ENCODE results near the gene SNCB.

Gene SNCB

GRCh38 chr5:176629853-176630680 lies at the start of gene SNCB, which contains the start of gene EIF4E1B:
Gene SNCB, minus strand, starts transcription at chr5:176630534. Its CDS starts 880 bp downstream, at chr5:176629654.
Gene EIF4E1B, plus strand, starts transcription at chr5:176630675. Its CDS starts 12,113 bp downstream, at chr5:176642788.
- peak; percentile 53 for DNase-seq (ENCODE audit: low read depth)

DNA sequence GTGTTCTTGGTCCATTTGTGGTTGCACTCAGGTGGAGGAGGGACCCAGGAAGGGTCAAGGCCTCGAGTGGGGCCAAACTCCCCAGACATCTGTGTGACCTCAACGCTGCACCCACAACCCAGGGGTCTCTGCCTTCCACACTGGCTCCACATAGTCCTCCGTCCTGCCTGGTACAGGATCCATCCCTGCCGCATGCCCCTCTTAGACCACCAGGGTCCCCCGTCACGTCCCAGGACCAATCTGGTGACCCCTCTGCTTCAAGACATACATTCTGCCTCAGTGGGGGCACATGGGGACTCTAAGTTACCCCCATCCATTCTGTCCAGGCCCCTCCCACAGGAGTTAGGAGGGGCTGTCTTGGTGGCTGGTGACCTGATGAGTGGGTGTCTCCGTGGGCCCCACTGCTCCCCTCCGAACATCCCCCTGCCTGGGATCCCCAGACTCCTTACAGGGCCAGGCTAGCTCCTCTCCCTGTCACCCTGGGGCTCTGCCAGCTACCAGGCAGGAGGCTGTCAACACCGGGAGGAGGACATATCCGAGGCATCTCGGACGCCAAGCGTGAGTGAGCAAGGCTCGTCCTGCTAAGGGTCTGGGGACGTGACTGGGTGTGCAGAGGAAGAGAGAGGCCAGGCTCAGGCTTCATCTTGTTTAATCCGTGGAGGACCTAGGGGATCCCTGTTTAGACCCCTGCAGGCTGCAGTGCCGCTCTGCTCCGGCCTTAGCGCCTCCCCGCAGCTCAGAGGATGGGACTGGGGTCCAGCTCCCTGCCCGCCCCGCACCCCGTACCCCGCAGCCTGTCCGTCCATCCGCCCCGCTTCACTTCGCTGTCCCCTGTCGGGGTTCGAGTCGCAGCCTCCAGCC lies 49.3 kb upstream of the SNCB start:
- DNase-seq (ENCODE audit: low read depth) = no peak

- DNase-seq (ENCODE audit: low read depth) = no peak
These were observed 48.2 kb upstream of the SNCB start for GRCh38 chr5:176678584-176678983.

DNA sequence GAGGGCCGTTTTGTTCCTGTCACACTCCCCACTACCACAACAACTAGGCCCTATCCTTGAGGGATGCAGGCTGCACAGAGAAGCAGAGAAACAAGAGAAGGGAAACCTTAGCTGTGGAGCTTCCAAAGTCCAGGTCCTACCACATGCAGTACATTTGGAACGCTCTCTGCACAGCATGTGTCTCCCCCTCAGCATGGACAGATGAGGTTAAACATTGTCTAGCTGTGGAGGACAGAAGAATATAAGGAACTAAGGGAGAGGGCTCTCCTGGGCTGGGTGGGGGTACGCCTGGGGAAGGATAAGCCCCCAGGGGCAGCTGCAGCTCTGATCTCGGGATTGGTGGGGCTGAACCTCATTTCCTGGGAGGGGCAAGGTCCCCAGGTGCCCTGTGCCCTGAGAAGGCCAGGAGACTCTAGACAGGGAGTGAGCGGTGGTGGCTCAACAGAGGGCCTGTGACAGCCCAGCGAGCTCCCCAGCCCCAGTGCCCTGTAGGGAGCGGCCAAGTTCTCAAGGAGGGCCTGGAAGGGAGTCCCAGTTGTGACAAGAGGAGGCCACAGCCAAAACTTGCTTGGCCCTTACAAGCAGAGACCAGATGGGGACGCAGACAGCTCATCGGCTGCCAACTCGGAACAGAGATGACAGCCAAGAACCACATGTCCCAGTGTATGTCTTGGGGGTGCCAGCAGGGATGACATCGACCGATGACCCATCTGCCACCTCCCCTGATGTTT lies 47.0 kb upstream of the SNCB start:
- DNase-seq (ENCODE audit: low read depth) = no peak

DNA sequence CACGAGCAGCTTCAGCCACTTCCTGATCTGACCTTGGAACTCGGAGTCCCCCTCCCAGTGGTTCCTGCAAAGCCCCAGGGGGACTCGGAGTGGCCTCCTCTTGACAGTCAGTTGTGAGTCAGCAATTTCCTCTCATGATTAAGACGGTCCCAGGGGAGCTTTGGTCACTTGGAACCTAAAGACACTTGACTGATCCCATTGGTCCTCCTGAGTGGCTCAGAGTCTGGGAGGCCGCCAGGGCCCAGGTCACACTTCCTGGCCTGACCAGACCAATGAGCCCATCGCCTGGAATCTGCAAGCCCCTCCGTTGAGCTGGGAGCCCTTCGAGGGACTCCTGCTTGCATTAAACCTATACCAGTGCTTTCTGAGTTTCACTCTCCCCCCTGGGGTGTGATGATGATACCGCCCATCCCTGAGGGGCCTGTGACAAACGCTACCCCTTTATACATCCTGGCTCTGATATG lies 46.1 kb upstream of the SNCB start:
- no peak for DNase-seq (ENCODE audit: low read depth)

DNA sequence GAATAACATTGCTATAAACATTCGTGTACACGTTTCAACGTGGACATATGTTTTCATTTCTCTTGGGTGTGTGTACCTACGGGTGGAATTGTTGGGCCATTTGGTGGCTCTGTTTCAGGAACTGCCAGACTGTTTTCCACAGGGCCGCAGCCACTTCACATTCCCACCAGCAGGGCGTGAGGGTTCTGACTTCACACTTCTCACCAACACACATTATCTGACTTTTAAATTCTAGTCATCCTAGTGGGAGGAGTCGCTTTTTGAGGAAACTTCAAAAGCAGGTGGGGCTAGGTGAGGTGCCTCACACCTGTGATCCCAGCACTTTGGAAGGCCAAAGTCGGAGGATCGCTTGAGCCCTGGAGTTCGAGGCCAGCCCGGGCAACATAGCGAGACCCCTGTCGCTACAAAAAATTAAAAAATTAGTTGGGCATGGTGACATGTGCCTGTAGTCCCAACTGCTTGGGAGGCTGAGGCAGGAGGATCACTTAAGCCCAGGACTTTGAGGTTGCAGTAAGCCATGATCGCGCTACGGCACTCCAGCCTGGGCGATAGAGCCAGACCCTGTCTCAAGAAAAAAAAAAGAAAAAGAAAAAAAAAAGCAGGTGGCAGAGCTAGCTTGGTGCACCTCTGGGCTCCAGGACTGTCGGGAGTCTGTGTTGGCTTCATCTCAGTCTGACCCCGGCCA lies 45.5 kb upstream of the SNCB start:
- DNase-seq (ENCODE audit: low read depth) = peak; percentile 39

DNA sequence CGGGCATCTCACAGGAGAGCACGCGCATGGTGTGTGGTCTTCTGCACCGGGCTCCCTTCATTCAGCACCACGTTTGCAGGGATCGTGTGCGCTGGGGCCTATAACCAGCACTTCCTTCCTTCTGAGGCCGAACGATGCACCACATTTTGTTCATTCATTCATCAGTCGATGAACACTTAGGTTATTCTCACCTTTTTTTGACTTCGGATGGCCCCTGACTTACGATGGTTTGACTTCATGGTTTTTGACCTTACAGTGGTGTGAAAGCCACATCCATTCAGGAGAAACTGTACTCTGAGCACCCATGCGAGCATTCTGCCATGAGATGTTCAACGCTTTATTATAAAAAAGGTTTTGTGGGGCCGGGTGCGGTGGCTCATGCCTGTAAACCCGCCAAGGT lies 44.5 kb upstream of the SNCB start:
- DNase-seq (ENCODE audit: low read depth) = no peak

GRCh38 chr5:176673651-176674583 lies 43.6 kb upstream of the SNCB start:
- no peak for DNase-seq (ENCODE audit: low read depth)

DNA sequence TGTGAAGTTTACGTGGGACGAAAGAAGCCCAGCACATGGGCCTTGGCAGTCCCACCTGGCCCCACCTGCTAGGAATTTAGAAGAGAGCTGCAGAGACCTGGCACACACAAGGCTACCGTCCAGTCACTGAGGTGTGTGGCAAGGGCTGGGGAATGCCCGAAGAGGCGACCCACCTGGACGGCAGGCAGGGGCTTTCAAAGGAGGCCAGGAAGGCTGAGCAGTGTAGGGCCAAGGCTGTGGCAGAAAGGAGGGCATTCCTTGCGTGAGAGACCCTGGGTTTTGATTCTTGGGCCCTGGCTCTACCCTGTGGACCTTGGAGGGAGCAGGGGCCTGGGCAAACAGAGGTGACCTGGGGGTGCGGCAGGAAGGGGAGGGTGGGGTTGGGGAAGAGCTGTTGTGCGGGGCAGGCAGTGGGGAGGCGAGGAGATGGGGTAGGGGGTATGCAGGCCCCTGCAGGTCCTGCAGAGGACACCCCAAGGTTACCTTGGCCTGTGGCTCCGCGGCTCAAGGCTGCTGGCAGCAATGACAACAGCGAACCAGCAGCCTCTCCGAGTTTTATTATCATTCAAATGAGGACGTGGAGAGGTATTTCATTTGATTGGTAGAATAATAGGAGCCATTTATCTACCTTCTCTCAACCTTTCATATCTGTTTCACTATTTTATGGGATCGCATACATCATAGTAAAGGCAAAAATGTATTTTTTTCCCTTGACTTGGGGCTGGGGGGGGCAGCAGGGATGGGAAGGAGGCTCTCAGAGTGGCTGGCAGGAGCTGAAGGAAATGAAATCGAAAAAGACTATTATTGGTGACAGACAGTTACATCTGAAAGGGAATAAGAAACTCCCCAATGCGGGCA lies 41.8 kb upstream of the SNCB start:
- DNase-seq (ENCODE audit: low read depth) = no peak

- no peak for DNase-seq (ENCODE audit: low read depth)
These were observed 41.1 kb upstream of the SNCB start for GRCh38 chr5:176671399-176671798.

- no peak for DNase-seq (ENCODE audit: low read depth)
These were observed 40.1 kb upstream of the SNCB start for GRCh38 chr5:176670449-176670848.

- no peak for DNase-seq (ENCODE audit: low read depth)
These were observed 37.3 kb upstream of the SNCB start for GRCh38 chr5:176667637-176668036.

DNA sequence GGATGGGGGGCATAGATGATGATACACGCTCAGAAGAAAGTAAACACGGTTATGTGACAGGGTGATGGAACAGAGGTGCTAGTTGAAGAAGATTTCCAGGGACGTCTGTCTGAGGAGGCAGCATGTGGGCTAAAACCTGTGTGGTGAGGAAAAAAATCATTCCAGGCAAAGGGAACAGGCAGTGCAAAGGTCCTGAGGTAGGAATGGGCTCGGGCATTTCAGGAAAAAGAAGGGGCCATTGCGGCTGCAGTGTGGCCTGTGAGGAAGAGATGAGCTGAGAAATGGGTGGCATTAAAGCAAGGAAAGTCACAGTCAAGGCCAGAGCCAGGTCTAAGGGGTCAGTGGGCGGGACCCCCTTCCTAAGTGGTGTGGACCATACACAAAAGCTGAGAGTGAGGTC lies 35.2 kb upstream of the SNCB start:
- no peak for DNase-seq (ENCODE audit: low read depth)

- no peak for DNase-seq (ENCODE audit: low read depth)
These were observed 34.6 kb upstream of the SNCB start for GRCh38 chr5:176664886-176665285.

GRCh38 chr5:176664479-176664878 lies 34.1 kb upstream of the SNCB start:
- no peak for DNase-seq (ENCODE audit: low read depth)

DNA sequence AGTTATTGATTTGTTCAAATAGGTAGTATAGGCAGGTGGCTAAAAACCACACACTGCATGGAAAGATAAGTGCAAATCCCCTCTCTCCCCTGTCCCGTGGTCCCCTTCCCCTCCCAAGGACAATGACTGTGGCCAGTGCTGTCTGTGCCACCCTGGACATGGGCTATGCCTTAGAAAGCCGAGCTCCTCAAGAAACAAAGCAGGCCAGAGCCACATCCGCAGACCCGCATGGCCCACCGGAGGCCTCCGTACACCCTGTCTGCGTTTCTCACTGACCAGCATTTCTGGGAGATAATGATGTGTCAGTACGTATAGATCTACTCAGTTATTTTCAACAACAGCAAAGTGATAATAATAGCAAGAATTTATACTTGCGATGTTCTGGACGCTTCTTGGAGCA lies 33.2 kb upstream of the SNCB start:
- no peak for DNase-seq (ENCODE audit: low read depth)

DNA sequence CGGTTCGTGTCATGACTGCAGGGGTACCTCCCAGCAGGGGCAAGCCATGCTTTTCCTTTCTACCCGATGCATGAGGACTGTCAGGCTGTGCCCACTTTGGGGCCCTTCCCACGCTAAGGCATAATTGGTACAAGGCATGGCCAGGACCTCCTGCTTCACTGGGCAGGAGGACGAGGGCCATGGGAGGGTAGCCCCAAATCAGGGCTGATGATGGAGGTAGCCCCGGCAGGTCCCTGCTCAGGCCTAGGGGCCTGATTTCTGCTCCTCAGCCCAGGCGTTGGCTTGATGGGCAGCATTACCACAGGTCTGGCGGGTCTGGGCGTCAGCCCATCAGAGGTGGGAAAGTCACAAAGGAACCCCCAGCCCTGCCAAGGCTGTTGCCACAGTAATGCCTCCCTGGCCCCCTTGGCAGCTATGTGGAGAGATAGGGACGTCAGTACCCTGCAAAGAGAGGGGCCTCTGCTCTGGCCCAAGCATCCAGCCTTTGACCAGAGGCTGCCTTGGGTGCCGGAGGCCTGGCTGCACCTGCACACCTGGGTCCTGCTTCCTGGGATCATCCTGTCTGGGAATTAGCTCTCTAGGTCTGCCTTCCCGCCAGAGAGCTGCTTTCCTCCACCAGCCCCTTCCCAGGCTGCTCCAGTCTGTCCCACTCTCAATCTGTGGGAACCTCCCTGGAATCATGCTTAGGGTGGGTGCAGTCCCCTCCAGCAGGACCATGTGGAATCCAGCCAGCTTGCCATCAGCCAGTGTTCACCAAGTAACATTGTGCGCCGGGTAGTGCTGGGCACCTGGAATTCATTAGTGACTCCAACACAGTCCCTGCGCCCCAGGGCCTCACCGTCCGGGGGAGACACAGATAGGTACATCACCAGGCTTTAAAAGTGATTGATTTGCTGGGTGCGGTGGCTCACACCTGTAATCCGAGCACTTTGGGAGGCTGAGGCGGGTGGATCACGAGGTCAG lies 32.3 kb upstream of the SNCB start:
- DNase-seq (ENCODE audit: low read depth) = no peak

GRCh38 chr5:176661676-176662075 lies 31.3 kb upstream of the SNCB start:
- DNase-seq (ENCODE audit: low read depth) = no peak
